ENCODE data around the gene ARPC2. TPM values are rescaled to one million over a fixed set of nuclear protein-coding genes. Genes with fewer than 3 reads are reported as not detected.

The ARPC2 gene
- total and polyA plus RNA-seq, 10 of the 15 experiments (the other 5 are each of a cell fraction or from before 2014, with no cell fraction given): 440 to 980 (median 709) TPM

GRCh38 chr2:218192902-218193430 is 24.0 kb upstream of the ARPC2 start:
- 63% methylated on average over 3 of the region's 3 CpGs for WGBS (ENCODE audit: insufficient coverage, insufficient replicate concordance, low lambda C conversion rate, missing lambda C conversion rate)
- SMC1A ChIA-PET (ENCODE audit: uncharacterized antibody, unreplicated experiment): no interaction called here

More at GRCh38 chr2:218192902-218193430, 24.0 kb upstream of the ARPC2 start:
- Histone ChIP-seq H3K79me2 (ENCODE audit: control insufficient read depth, insufficient read depth, low read length) (no peaks in the 10 kb centered on the region), H3K27ac (ENCODE audit: control insufficient read depth, insufficient read depth) (no peak overlapping the region), H3K36me3 (ENCODE audit: control insufficient read depth in 2 of 2, insufficient read depth in 2 of 2, low read length in 1 of 2) (no peaks in the 10 kb centered on the region), H3K4me3 (no peak overlapping the region), H3K4me1 (ENCODE audit: control insufficient read depth, insufficient read depth, low read length) (no peaks in the 10 kb centered on the region), H4K20me1 (ENCODE audit: control insufficient read depth, insufficient read depth) (no peaks in the 10 kb centered on the region), H3K9me3 (replicated peaks; ENCODE audit: control insufficient read depth, insufficient read depth, low read length) (no peaks in the 10 kb centered on the region), H2AFZ (ENCODE audit: control insufficient read depth, low read depth, low read length) (no peak overlapping the region), H3K9ac (ENCODE audit: control insufficient read depth, insufficient read depth, low read length) (no peak overlapping the region), H3K4me2 (ENCODE audit: control insufficient read depth, insufficient read depth) (no peak overlapping the region), H3K27me3 (replicated peaks in 1 of 2; ENCODE audit: control insufficient read depth in 2 of 2, insufficient read depth in 2 of 2, low read length in 1 of 2) (no peaks in the 10 kb centered on the region)
- ChIA-PET POLR2A (no interaction called here), CTCF (interaction anchor here (0.5 kb wide), 1 partner anchor 201 kb away, joined by 5 read pairs; no protein-coding TSS in a partner anchor), RAD21 (ENCODE audit: unreplicated experiment) (no interaction called here)
- DNase-seq (ENCODE audit: low read depth, low spot score) (no peak), ATAC-seq (no peak), FAIRE-seq (no peak)
- intact Hi-C loops (cut with micrococcal nuclease; ENCODE audit: unreplicated experiment) (no loop called here), in situ Hi-C loops (cut with MboI) (no loop called here)
- no TSS peak for BruUV-seq (replicated peaks)
- TF ChIP-seq CBX5 (IDR thresholded peaks at IDR 0.05; ENCODE audit: low read depth) (no peak), BCL3 (IDR thresholded peaks at IDR 0.05; ENCODE audit: borderline replicate concordance, insufficient read depth, low read depth, low read length, poor library complexity, severe bottlenecking) (no peak), RELA (IDR thresholded peaks at IDR 0.05; ENCODE audit: borderline replicate concordance, partially characterized antibody) (no peak), MLLT1 (IDR thresholded peaks at IDR 0.05) (no peak), ZBED1 (IDR thresholded peaks at IDR 0.05; ENCODE audit: borderline replicate concordance) (no peak), RAD51 (IDR thresholded peaks at IDR 0.05) (no peak), E2F8 (IDR thresholded peaks at IDR 0.05; ENCODE audit: low read depth, partially characterized antibody) (no peak), KDM1A (IDR thresholded peaks at IDR 0.05; ENCODE audit: borderline replicate concordance) (no peak), STAT1 (conservative IDR thresholded peaks at IDR 0.05) (no peak), SMAD5 (IDR thresholded peaks at IDR 0.05; ENCODE audit: low read depth) (no peak)

Measured in GM12878 (cell line).